Naive thymus-derived CD4-positive, alpha-beta T cell (primary cell): Measurements from ENCODE around the gene C5. TPM values are rescaled to one million over a fixed set of nuclear protein-coding genes. Genes with fewer than 3 reads are reported as not detected.

Source experiments
- ATAC-seq: fragments of 150-1000 bp; cut with Tn5 transposase; 2 replicates; pipeline ENCODE4 v1.10.0; 2021; ENCODE audit warnings: mild to moderate bottlenecking, moderate library complexity
- CTCF ChIA-PET: fragments of 350-600 bp; sonication (Branson Sonifier 250); formaldehyde crosslinking; loops from one replicate; lab custom pipeline; 2021; ENCODE audit warnings: antibody characterized with exemption; lab: Charles Lee
- POLR2A ChIA-PET: fragments of 350-600 bp; sonication (Branson Sonifier 250); formaldehyde crosslinking; loops from one replicate; lab custom pipeline; 2021; ENCODE audit warnings: antibody characterized with exemption, inconsistent platforms; lab: Charles Lee
- DNase-seq, 9 donors: peaks; one replicate each; pipeline versions ENCODE4 v3.0.0 to v3.0.0-alpha.2; 2020 to 2022; ENCODE audit warnings: mixed read lengths in 1 of 9
- H3K27ac ChIP-seq: one replicate; pipeline ENCODE4 v1.7.0; 2013; ENCODE audit warnings: mild to moderate bottlenecking, low read depth, low read length, moderate library complexity
- H3K27me3 ChIP-seq, 2 donors: one replicate each; pipeline ENCODE4 v1.7.0; 2013; ENCODE audit warnings: low read length in 2 of 2, mild to moderate bottlenecking in 2 of 2, moderate library complexity in 2 of 2; ENCODE audit not compliant: control insufficient read depth in 2 of 2, insufficient read depth in 2 of 2
- H3K36me3 ChIP-seq, 3 experiments: 1 replicate in 2 of 3; 2 replicates in 1 of 3; pipeline ENCODE4 v1.7.0; 2013; ENCODE audit warnings: low read length in 3 of 3, mild to moderate bottlenecking in 3 of 3, moderate library complexity in 1 of 3; ENCODE audit not compliant: insufficient read depth in 3 of 3, control insufficient read depth in 2 of 3
- H3K4me1 ChIP-seq, 2 donors: one replicate each; pipeline ENCODE4 v1.7.0; 2013; ENCODE audit warnings: low read length in 2 of 2, mild to moderate bottlenecking in 2 of 2, moderate library complexity in 1 of 2; ENCODE audit not compliant: control insufficient read depth in 2 of 2, insufficient read depth in 2 of 2
- H3K4me3 ChIP-seq: 2 replicates; pipeline ENCODE4 v1.7.0; 2013; ENCODE audit warnings: mild to moderate bottlenecking, low read length
- H3K9me3 ChIP-seq, 3 experiments: 1 replicate in 2 of 3; 2 replicates in 1 of 3; pipeline ENCODE4 v1.7.0; 2013; ENCODE audit warnings: low read length in 3 of 3; ENCODE audit not compliant: control insufficient read depth in 2 of 3
- H3K27ac Mint-ChIP-seq, 9 donors: one replicate each; pipeline ENCODE4 v1.8.0; 2020 to 2022; ENCODE audit warnings: mixed read lengths in 9 of 9, mild to moderate bottlenecking in 8 of 9, moderate library complexity in 5 of 9, inconsistent platforms in 2 of 9
- H3K27me3 Mint-ChIP-seq, 5 donors: one replicate each; pipeline ENCODE4 v1.8.0; 2021 to 2022; ENCODE audit warnings: mixed read lengths in 5 of 5, mild to moderate bottlenecking in 1 of 5
- H3K36me3 Mint-ChIP-seq, 5 donors: one replicate each; pipeline ENCODE4 v1.8.0; 2020 to 2022; ENCODE audit warnings: mixed read lengths in 5 of 5, mild to moderate bottlenecking in 3 of 5, inconsistent platforms in 1 of 5
- H3K4me1 Mint-ChIP-seq, 7 donors: one replicate each; pipeline ENCODE4 v1.8.0; 2020 to 2022; ENCODE audit warnings: mixed read lengths in 7 of 7, mild to moderate bottlenecking in 3 of 7, inconsistent platforms in 1 of 7
- H3K4me3 Mint-ChIP-seq, 10 donors: one replicate each; pipeline ENCODE4 v1.8.0; 2020 to 2022; ENCODE audit warnings: mild to moderate bottlenecking in 10 of 10, mixed read lengths in 10 of 10, moderate library complexity in 6 of 10, inconsistent platforms in 2 of 10
- H3K9me3 Mint-ChIP-seq, 11 donors: one replicate each; pipeline ENCODE4 v1.8.0; 2020 to 2022; ENCODE audit warnings: mixed read lengths in 11 of 11, mild to moderate bottlenecking in 4 of 11, inconsistent platforms in 1 of 11, moderate library complexity in 1 of 11
- intact Hi-C, 2 donors: fragments of 100-400 bp; cut with micrococcal nuclease; formaldehyde crosslinking; loops; one replicate each; pipeline ENCODE4 v1.15.1; 2023
- polyA plus RNA-seq, 2 donors: library from polyadenylated mRNA; unstranded; fragments of 300-500 nt; fragmentation: Illumina TruSeq; gene quantifications; one replicate each; pipeline ENCODE4 v1.2.3, GENCODE V29; 2021
- total RNA-seq, 6 experiments: library from RNA in 5 of 6; stranded (reverse) in 5 of 6; gene quantifications; 1 replicate in 5 of 6; 2 replicates in 1 of 6; pipeline ENCODE4 v1.2.3 and lab custom pipeline; 2021 to 2026

Gene C5
- total and polyA plus RNA-seq, 7 experiments from 2014 or later, result 0.41 to 2.9 (median 2.3) TPM

- CTCF ChIA-PET, result interaction anchor here (0.8 to 1.8 kb wide), 3 partner anchors 13 to 54 kb away, joined by 3 to 6 read pairs (median 4); no protein-coding TSS in a partner anchor
- Mint-ChIP-seq H3K9me3 (peaks cover 0 to 3% (median 0%) of the 10 kb centered on the region in 11 donors), H3K27ac (peak overlapping the region in 8 of 9 donors; percentile 81 to 100 (median 90)), H3K36me3 (peaks cover 17 to 71% (median 25%) of the 10 kb centered on the region in 5 donors), H3K27me3 (no peaks in the 10 kb centered on the region), H3K4me1 (peaks cover 68 to 99% (median 90%) of the 10 kb centered on the region in 7 donors), H3K4me3 (peak overlapping the region; percentile 17 to 100 (median 72))
- POLR2A ChIA-PET, result interaction anchor here (1.9 to 44.3 kb wide), 5 partner anchors 2 to 76 kb away, joined by 6 to 2417 read pairs (median 135); partner anchors contain the start of genes PHF19 and TRAF1
- H3K4me3 ChIP-seq, result peak overlapping the region; percentile 79
- peak overlapping the region; percentile 97 for H3K27ac ChIP-seq
- no peaks in the 10 kb centered on the region for H3K27me3 ChIP-seq
- H3K4me1 ChIP-seq, result peaks cover 82 to 93% of the 10 kb centered on the region in 2 donors
- H3K36me3 ChIP-seq, result peaks cover 7 to 44% (median 16%) of the 10 kb centered on the region in 3 experiments
- peaks cover 0 to 3% (median 0%) of the 10 kb centered on the region in 3 experiments for H3K9me3 ChIP-seq
- intact Hi-C loops, result no loop called here
- ATAC-seq (no peak), DNase-seq (no peak)
Observed at GRCh38 chr9:120922404-120923195, 127.5 kb downstream of the C5 start.

GRCh38 chr9:120921661-120922181, 128.4 kb downstream of the C5 start:
- Histone ChIP-seq H3K27ac (peak overlapping the region; percentile 97), H3K36me3 (peaks cover 13 to 51% (median 19%) of the 10 kb centered on the region in 3 experiments), H3K4me3 (peak overlapping the region; percentile 79), H3K4me1 (peaks cover 81 to 92% of the 10 kb centered on the region in 2 donors), H3K27me3 (no peaks in the 10 kb centered on the region), H3K9me3 (peaks cover 0 to 6% (median 0%) of the 10 kb centered on the region in 3 experiments)
- Mint-ChIP-seq H3K4me1 (peaks cover 67 to 99% (median 90%) of the 10 kb centered on the region in 7 donors), H3K4me3 (peak overlapping the region; percentile 52 to 100 (median 73)), H3K27me3 (no peaks in the 10 kb centered on the region), H3K9me3 (peaks cover 0 to 4% (median 0%) of the 10 kb centered on the region in 11 donors), H3K36me3 (peaks cover 22 to 80% (median 33%) of the 10 kb centered on the region in 5 donors), H3K27ac (peak overlapping the region; percentile 68 to 100 (median 89))
- ChIA-PET POLR2A (interaction anchor here (1.9 to 44.3 kb wide), 5 partner anchors 1 to 75 kb away, joined by 6 to 2417 read pairs (median 135); partner anchors contain the start of genes PHF19 and TRAF1), CTCF (interaction anchor here (0.9 to 1.8 kb wide), 2 partner anchors 14 to 17 kb away, joined by 3 to 6 read pairs; no protein-coding TSS in a partner anchor)
- intact Hi-C loops, result no loop called here
- ATAC-seq (no peak), DNase-seq (no peak)

GRCh38 chr9:120920806-120921178, 129.3 kb downstream of the C5 start:
- H3K4me1 Mint-ChIP-seq, result peaks cover 66 to 99% (median 90%) of the 10 kb centered on the region in 7 donors
- CTCF ChIA-PET, result interaction anchor here (0.5 to 0.9 kb wide), 2 partner anchors 11 to 42 kb away, joined by 3 read pairs; no protein-coding TSS in a partner anchor
- no peaks in the 10 kb centered on the region for H3K27me3 Mint-ChIP-seq
- peaks cover 0 to 4% (median 0%) of the 10 kb centered on the region in 11 donors for H3K9me3 Mint-ChIP-seq
- H3K9me3 ChIP-seq, result peaks cover 0 to 6% (median 0%) of the 10 kb centered on the region in 3 experiments
- peak overlapping the region; percentile 79 for H3K4me3 ChIP-seq
- H3K27ac ChIP-seq, result peak overlapping the region; percentile 97
- ATAC-seq (no peak), DNase-seq (no peak)
- peak overlapping the region in 8 of 9 donors; percentile 68 to 100 (median 90) for H3K27ac Mint-ChIP-seq
- H3K27me3 ChIP-seq, result no peaks in the 10 kb centered on the region
- peaks cover 88 to 89% of the 10 kb centered on the region in 2 donors for H3K4me1 ChIP-seq
- H3K36me3 Mint-ChIP-seq, result peaks cover 23 to 82% (median 41%) of the 10 kb centered on the region in 5 donors
- POLR2A ChIA-PET, result interaction anchor here (8.9 to 44.3 kb wide), 3 partner anchors 0 to 44 kb away, joined by 135 to 2417 read pairs (median 2417); partner anchors contain the start of genes PHF19 and TRAF1
- intact Hi-C loops, result no loop called here
- H3K4me3 Mint-ChIP-seq, result peak overlapping the region in 8 of 10 donors; percentile 8 to 100 (median 74)
- H3K36me3 ChIP-seq, result peaks cover 13 to 51% (median 19%) of the 10 kb centered on the region in 3 experiments

- CTCF ChIA-PET, result interaction anchor here (0.8 to 0.9 kb wide), 3 partner anchors 41 to 140 kb away, joined by 3 to 4 read pairs (median 3); no protein-coding TSS in a partner anchor
- H3K4me3 Mint-ChIP-seq, result peak overlapping the region; percentile 8 to 100 (median 70)
- DNase-seq (no peak), ATAC-seq (peak; percentile 33)
- H3K27me3 ChIP-seq, result no peaks in the 10 kb centered on the region
- H3K9me3 Mint-ChIP-seq, result peaks cover 0 to 4% (median 0%) of the 10 kb centered on the region in 11 donors
- H3K27ac ChIP-seq, result peak overlapping the region; percentile 97
- peaks cover 64 to 97% (median 87%) of the 10 kb centered on the region in 7 donors for H3K4me1 Mint-ChIP-seq
- intact Hi-C loops, result no loop called here
- H3K36me3 ChIP-seq, result peaks cover 15 to 51% (median 19%) of the 10 kb centered on the region in 3 experiments
- peak overlapping the region; percentile 37 to 100 (median 90) for H3K27ac Mint-ChIP-seq
- H3K36me3 Mint-ChIP-seq, result peaks cover 23 to 80% (median 41%) of the 10 kb centered on the region in 5 donors
- POLR2A ChIA-PET, result interaction anchor here (0.9 to 44.3 kb wide), 5 partner anchors 1 to 52 kb away, joined by 4 to 2417 read pairs (median 135); partner anchors contain the start of genes PHF19 and TRAF1
- peaks cover 0 to 6% (median 0%) of the 10 kb centered on the region in 3 experiments for H3K9me3 ChIP-seq
- no peaks in the 10 kb centered on the region for H3K27me3 Mint-ChIP-seq
- peaks cover 88 to 95% of the 10 kb centered on the region in 2 donors for H3K4me1 ChIP-seq
- H3K4me3 ChIP-seq, result peak overlapping the region; percentile 79
Observed at GRCh38 chr9:120919843-120920805, 130.0 kb downstream of the C5 start.

GRCh38 chr9:120918931-120919842, 130.9 kb downstream of the C5 start:
- Mint-ChIP-seq H3K9me3 (peaks cover 0 to 4% (median 0%) of the 10 kb centered on the region in 11 donors), H3K36me3 (peaks cover 23 to 79% (median 40%) of the 10 kb centered on the region in 5 donors), H3K4me3 (peak overlapping the region in 9 of 10 donors; percentile 38 to 100 (median 71)), H3K4me1 (peaks cover 61 to 97% (median 88%) of the 10 kb centered on the region in 7 donors), H3K27me3 (no peaks in the 10 kb centered on the region), H3K27ac (peak overlapping the region; percentile 37 to 100 (median 90))
- ChIA-PET POLR2A (interaction anchor here (0.9 to 44.3 kb wide), 5 partner anchors 2 to 51 kb away, joined by 4 to 2417 read pairs (median 135); partner anchors contain the start of genes PHF19 and TRAF1), CTCF (interaction anchor here (0.6 to 0.9 kb wide), 3 partner anchors 20 to 141 kb away, joined by 3 to 4 read pairs (median 3); no protein-coding TSS in a partner anchor)
- peaks cover 22 to 58% (median 23%) of the 10 kb centered on the region in 3 experiments for H3K36me3 ChIP-seq
- intact Hi-C loops, result no loop called here
- no peaks in the 10 kb centered on the region for H3K27me3 ChIP-seq
- ATAC-seq, result no peak
- H3K4me1 ChIP-seq, result peaks cover 90 to 97% of the 10 kb centered on the region in 2 donors
- peak overlapping the region; percentile 30 for H3K4me3 ChIP-seq
- H3K9me3 ChIP-seq, result peaks cover 0 to 6% (median 0%) of the 10 kb centered on the region in 3 experiments
- peak overlapping the region; percentile 97 for H3K27ac ChIP-seq
- no peak for DNase-seq
